ENCODE data around the gene CCDC110.

CCDC110 gene

DNA sequence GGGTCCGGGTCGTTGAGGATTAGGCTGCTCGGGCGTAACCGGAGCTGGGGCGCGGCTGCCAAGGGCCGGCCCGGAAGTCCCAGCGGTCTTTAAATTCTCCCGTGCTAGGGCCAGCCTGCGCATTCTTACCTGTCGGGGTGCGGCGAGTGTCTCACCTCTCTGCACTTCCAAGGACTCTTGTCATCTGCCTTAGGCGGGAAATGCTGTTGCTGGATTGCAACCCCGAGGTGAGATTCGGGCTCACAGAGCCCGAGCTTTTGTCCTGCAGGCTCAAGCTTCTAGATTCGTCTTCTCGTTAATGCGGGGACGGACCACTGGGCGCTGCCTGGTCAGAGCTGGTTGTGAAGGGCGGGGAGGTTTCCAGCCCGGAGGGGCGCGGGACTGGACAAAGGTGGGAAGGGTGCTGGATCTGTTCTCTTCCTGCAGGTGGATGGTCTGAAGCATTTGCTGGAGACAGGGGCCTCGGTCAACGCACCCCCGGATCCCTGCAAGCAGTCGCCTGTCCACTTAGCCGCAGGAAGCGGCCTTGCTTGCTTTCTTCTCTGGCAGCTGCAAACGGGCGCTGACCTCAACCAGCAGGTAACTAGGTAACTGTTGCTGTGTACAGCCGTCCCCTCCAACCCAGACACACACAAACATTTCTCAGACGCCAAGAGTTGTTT lies 74.7 kb downstream of the CCDC110 start, which contains the start of gene ANKRD37:
ANKRD37 (plus strand) TSS at position 118 of the 662 bp plus-strand sequence; CDS start at position 201, 83 bp downstream.
- TF ChIP-seq, protein P1, sequence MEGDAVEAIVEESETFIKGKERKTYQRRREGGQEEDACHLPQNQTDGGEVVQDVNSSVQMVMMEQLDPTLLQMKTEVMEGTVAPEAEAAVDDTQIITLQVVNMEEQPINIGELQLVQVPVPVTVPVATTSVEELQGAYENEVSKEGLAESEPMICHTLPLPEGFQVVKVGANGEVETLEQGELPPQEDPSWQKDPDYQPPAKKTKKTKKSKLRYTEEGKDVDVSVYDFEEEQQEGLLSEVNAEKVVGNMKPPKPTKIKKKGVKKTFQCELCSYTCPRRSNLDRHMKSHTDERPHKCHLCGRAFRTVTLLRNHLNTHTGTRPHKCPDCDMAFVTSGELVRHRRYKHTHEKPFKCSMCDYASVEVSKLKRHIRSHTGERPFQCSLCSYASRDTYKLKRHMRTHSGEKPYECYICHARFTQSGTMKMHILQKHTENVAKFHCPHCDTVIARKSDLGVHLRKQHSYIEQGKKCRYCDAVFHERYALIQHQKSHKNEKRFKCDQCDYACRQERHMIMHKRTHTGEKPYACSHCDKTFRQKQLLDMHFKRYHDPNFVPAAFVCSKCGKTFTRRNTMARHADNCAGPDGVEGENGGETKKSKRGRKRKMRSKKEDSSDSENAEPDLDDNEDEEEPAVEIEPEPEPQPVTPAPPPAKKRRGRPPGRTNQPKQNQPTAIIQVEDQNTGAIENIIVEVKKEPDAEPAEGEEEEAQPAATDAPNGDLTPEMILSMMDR (IDR thresholded peaks at IDR 0.05): no peak

DNA sequence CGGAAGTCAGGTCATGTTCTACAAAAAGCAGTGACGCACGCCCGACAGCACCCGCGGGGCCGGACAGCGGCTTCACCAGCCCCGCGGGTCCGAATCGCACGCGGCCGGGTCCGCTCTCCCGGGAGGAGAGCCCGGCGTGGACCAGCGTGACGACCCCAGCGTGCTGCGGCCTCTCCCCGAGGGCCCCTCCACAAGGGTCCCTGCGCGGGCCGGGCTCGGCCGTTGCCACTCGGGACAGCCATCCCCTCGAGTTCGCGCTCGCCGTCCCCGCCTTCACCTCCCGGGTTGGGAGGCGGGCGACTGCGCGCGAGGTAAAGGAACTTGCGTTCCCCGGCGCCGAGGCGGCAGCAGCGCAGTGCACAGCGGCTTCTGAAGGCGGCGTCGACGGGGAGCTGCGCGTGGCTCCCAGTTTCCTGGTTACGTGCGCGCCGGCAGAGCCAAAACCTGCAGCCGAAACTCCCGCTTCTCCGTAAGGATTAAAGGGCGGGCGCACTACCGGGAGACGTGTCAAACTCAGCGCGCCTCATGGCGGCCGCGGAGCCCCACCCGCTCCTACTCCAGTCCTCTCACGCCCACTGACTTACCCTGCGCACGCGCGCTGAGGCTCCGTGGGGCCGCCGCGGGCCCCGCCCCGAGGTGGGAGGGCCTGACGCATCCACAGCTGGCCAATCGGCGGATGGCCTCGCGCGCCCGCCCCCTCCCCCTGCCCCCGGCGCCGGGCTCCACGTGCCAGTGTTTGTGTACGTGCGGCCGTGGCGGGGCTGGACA lies 75.4 kb downstream of the CCDC110 start:
- TF ChIP-seq, protein P1 (IDR thresholded peaks at IDR 0.05): no peak

DNA sequence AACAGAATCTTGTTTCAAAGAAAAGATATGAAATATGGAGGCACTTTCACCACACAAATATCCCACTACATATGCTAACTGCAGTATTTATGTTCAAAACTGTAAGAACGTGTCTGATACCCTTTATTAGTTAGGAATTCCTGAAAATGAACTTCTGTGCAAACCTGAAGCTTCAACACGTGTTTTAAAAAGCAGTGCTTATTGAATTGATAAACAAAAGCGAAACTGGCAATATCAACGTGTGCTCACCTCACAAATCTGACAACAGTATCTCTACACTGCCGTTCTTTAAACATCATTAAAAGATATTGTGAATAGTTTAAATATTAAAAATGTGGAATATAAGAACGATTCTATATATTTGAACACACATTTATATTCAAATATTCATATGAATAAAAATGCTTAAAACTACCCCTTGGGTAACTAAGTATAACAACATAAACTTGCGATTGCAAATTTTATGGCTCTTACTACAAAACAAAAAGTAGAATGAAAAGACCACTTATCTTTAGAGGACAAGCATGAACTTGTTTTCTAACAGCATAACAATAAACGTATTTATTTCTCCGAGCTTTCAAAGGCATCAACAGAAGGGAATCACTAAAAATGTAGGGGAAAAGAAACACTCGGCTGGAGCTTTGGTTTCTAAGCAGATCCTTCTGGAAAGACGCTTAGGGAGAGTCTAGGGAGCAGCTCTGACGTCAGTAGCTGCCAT lies 76.1 kb downstream of the CCDC110 start, which contains the start of gene LRP2BP:
LRP2BP (minus strand) TSS at position 687 of the 718 bp plus-strand sequence. CDS start 17,738 bp downstream, outside the sequence.
- TF ChIP-seq, protein P1 (IDR thresholded peaks at IDR 0.05): no peak
